ENCODE results near the gene VWA8. TPM values are rescaled to one million over a fixed set of nuclear protein-coding genes. Genes with fewer than 3 reads are reported as not detected.

VWA8 gene
- total and polyA plus RNA-seq, 2 of the 8 experiments (the other 6 are each of a cell fraction or from before 2014, with no cell fraction given) = 5.9 to 19.6 TPM

- H3K56ac ChIP-seq (replicated peaks; ENCODE audit: insufficient read length, low read depth, low read length) = no peak overlapping the region
- FAIRE-seq = no peak
- H3K4ac ChIP-seq (replicated peaks; ENCODE audit: insufficient read length, low read depth, low read length) = no peak overlapping the region
- H4K91ac ChIP-seq (replicated peaks; ENCODE audit: insufficient read length, low read length) = no peak overlapping the region
- no peak overlapping the region for H3K23ac ChIP-seq (ENCODE audit: insufficient read length)
- no peak overlapping the region for H3K14ac ChIP-seq (ENCODE audit: insufficient read length)
- DNase-seq (ENCODE audit: low read depth in 1 of 2, low spot score in 2 of 2) = no peak
- CTCF ChIA-PET (ENCODE audit: partially characterized antibody) = interaction anchor here (1.0 to 2.1 kb wide), 3 partner anchors 16 to 19 kb away, joined by 3 to 6 read pairs (median 4); no protein-coding TSS in a partner anchor
- H3K27me3 ChIP-seq (replicated peaks in 1 of 4; ENCODE audit: control insufficient read depth in 3 of 4, extremely low read depth in 1 of 4, insufficient read depth in 3 of 4, low read length in 3 of 4) = no peaks in the 10 kb centered on the region
- TF ChIP-seq TCF12 (IDR thresholded peaks at IDR 0.05; ENCODE audit: low read depth, low read length) = no peak
- no peak for TF ChIP-seq POLR2A (IDR thresholded peaks at IDR 0.05; ENCODE audit: control extremely low read depth in 1 of 2, low read depth in 2 of 2, low read length in 2 of 2)
- H3K9me3 ChIP-seq (ENCODE audit: insufficient read depth in 2 of 2, low read depth in 1 of 2, low read length in 1 of 2) = no peaks in the 10 kb centered on the region
- H3K79me1 ChIP-seq (ENCODE audit: low read depth, low read length) = no peaks in the 10 kb centered on the region; the same call in 1 of the 2 replicates
- POLR2A ChIA-PET (ENCODE audit: partially characterized antibody) = no interaction called here
- H2AK5ac ChIP-seq (ENCODE audit: low read depth, low read length) = no peak overlapping the region
- no peak overlapping the region for H2AFZ ChIP-seq (ENCODE audit: low read length)
- H3K23me2 ChIP-seq (ENCODE audit: low read depth, low read length) = no peaks in the 10 kb centered on the region
- no peaks in the 10 kb centered on the region for H4K20me1 ChIP-seq (replicated peaks in 1 of 2; ENCODE audit: control insufficient read depth in 1 of 2, insufficient read depth in 2 of 2, low read length in 2 of 2)
- H2BK5ac ChIP-seq (ENCODE audit: low read depth, low read length) = no peak overlapping the region
- 84% methylated on average over 4 of the region's 4 CpGs; no CpG with 5 or more reads in 1 of the 2 experiments for WGBS, 2 experiments (ENCODE audit: extremely low coverage in 1 of 2, insufficient coverage in 1 of 2, insufficient read length in 1 of 2, insufficient replicate concordance in 2 of 2, low coverage in 1 of 2, low lambda C conversion rate in 2 of 2, missing lambda C conversion rate in 1 of 2)
- H4K8ac ChIP-seq (ENCODE audit: extremely low read depth, insufficient read depth, low read length) = no peak overlapping the region
- H3K4me1 ChIP-seq (replicated peaks in 1 of 4; ENCODE audit: control insufficient read depth in 3 of 4, insufficient read depth in 4 of 4, low read length in 3 of 4) = peaks cover 0 to 3% (median 0%) of the 10 kb centered on the region in 4 experiments; a peak in 1 of 7 replicates
- no peak overlapping the region for H2BK12ac ChIP-seq (ENCODE audit: low read depth, low read length)
- no peak overlapping the region for H3K27ac ChIP-seq (ENCODE audit: low read depth, low read length)
- H3K4me3 ChIP-seq (ENCODE audit: extremely low read depth in 1 of 4, insufficient read depth in 2 of 4, low read depth in 3 of 4, low read length in 4 of 4) = no peak overlapping the region
- H3K18ac ChIP-seq (ENCODE audit: extremely low read depth, low read length) = no peak overlapping the region
- H2BK120ac ChIP-seq (replicated peaks; ENCODE audit: low read depth, low read length) = no peak overlapping the region
- H3K4me2 ChIP-seq (ENCODE audit: insufficient read depth in 1 of 2, low read depth in 2 of 2, low read length in 2 of 2) = no peak overlapping the region
- H4K5ac ChIP-seq (ENCODE audit: insufficient read length, low read depth, low read length) = no peak overlapping the region
- no peaks in the 10 kb centered on the region for H3K79me2 ChIP-seq (ENCODE audit: control insufficient read depth in 1 of 2, insufficient read depth in 2 of 2, low read length in 2 of 2)
- no peaks in the 10 kb centered on the region for H3K36me3 ChIP-seq (ENCODE audit: control insufficient read depth in 2 of 4, insufficient read depth in 4 of 4, low read length in 3 of 4)
- no peak overlapping the region for H3K9ac ChIP-seq (replicated peaks in 1 of 4; ENCODE audit: extremely low read depth in 1 of 4, low read depth in 3 of 4, low read length in 3 of 4)
- no peak overlapping the region for H2BK15ac ChIP-seq (ENCODE audit: low read length)
- no peak overlapping the region for H2BK20ac ChIP-seq (ENCODE audit: low read length)
These were observed 327.1 kb downstream of the VWA8 start for GRCh38 chr13:41633776-41634175.
